NOMO-1 treated with DMSO at 0.1 percent for 48 hours (cell line): ENCODE data around the gene TSHB.

ENCODE experiments used
- DNase-seq: peaks from one replicate; lab custom pipeline; 2025; ENCODE audit not compliant: unreplicated experiment; lab: John Stamatoyannopoulos, UW

The TSHB gene

DNA sequence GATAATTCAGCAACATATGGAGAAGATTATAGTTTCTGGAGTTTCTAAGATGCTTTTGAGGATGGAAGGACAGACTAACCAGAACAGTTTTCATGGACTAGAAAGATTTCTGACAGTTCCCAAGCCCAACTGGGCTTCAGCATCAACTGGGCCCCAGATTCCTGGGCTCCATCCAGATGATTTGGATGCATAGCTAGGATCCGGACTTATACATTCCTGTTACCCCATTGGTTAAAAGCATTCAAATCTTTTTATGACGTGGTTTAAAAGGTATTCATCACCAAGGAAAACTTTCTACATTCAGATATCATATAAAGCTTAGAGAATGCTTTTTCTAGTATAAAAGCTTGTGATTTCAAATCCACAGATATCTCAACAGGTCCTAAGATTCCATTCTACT lies 29.7 kb downstream of the TSHB start:
- DNase-seq: no peak

- DNase-seq: no peak
Observed at GRCh38 chr1:115060501-115060900, 30.9 kb downstream of the TSHB start.

DNA sequence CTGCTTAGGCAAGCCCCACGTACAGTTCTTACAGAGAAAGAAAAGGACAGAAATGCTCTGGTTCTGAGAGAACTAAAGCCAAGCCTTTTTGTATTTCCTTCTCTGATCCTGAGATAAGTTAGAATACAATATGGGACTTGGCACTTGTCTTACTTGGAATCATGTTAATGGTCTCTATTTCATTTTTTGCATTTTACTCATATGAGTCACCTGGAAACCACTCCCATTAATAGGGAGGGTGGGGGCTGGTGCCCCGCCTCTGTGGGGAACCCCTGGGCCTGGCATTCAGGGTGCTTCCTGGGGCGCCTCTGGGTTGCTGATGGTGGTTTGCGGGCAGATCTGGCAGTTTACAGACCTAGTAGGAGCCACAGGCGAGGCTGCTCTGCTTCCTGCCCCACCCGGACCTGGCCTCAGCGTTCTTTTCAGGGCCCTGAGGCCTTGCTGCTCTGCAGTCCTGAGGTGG lies 32.9 kb downstream of the TSHB start:
- DNase-seq: peak; percentile 72

GRCh38 chr1:115063228-115063901 lies 33.7 kb downstream of the TSHB start:
- no peak for DNase-seq

DNA sequence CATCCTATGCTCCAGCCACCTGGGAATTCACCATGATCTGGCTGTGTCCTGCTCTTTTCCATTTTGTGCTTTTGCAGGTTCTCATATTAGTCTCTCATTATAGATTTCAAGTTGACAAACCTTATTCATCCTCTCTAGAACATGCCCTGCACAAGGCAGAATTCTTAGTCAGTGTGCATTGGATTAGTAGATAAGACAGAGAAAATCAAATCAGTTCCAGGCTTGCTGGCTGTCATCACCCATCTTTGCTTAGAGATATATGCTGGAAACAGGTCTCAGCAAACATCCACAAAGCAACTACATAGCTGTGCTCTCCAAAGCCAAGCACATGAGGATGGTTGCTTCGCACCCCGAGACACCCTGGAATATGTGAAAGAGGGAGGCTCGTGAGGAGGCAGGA lies 34.8 kb downstream of the TSHB start:
- DNase-seq: no peak

DNA sequence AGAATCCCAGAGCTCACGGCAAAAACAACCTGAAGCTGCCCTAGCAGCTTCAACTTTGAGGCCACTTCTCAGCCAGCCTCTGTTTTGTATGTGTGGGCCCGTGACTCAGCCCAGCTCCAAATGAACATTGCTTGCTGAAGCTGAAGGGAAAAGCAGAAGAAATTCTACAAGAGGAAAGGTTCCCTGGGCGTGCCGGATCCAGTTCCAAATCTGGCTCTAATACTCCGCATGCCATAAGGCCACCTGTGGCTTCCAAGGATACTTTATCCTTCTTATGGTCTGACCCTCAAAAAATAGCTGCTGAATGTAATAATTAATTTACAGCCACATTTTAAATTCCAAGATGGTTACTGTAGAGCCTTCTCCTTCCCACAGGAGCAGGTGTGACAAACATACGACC lies 35.4 kb downstream of the TSHB start:
- no peak for DNase-seq

DNA sequence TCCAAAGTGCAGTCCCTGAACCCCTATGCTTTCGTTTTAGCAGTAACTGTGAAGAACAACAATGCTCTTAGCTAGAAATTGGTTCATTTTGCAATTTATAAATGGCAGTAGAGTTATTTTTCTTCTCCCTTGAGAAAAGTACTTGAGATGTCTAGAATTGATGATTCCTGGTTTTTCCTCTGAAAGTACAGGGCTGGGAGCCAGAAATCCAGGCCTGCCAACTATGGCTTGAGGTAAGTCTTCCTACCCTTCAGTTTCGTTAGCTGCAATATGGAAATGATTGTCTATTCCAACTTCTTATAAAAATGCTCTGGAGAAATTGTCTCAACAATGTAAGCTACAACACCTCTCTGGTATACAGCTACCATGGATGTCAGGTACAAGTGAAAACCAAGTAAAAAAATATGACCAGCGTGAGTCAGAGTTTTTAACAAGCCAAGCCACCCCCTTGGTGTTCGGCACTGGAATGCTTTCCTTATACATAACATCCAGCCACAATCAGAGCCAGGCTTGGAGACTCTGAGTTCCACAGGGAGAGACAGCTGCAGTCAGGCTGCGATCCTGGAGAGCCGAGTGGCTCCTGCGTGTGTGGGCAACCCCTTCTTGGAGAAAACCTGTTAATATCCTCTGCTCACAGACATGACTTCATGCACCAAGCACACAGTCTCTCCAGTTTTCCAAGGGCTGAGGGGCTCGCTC lies 37.7 kb downstream of the TSHB start:
- no peak for DNase-seq

DNA sequence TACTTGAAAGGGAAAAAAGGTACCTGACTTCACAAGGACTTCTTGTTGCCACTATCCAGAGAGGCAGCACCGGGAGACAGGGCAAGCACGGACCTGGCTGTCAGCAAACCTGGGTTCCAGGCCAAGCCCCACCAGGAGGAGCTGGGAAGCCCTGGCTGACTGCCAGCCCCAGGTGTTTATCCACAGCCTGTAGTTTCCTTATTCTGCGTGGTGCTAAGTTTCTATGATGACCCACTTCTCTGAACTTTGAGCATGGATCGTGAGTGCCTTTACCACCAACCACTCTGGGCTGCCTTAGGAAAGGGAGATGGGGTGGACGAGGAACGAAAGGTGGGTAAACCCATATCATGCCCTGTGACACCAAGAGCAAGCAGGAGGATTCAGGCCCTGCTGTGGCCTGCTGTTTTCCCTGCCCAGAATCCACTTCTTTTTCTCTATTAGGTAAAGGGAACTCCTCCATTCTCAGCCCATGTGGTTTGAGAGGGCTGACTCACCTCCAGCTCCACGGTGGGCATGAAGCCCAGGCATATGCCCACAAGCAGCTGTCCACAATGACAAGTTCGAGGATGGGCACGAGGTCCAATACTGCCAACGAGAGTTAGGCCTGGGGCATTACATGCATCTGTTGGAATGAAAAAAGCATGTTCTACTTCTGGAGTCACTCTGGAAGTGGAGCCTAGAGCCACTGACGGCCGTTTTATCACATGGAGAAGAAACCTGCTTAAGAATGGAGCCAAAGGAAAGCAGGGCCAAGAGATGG lies 39.4 kb downstream of the TSHB start:
- no peak for DNase-seq

DNA sequence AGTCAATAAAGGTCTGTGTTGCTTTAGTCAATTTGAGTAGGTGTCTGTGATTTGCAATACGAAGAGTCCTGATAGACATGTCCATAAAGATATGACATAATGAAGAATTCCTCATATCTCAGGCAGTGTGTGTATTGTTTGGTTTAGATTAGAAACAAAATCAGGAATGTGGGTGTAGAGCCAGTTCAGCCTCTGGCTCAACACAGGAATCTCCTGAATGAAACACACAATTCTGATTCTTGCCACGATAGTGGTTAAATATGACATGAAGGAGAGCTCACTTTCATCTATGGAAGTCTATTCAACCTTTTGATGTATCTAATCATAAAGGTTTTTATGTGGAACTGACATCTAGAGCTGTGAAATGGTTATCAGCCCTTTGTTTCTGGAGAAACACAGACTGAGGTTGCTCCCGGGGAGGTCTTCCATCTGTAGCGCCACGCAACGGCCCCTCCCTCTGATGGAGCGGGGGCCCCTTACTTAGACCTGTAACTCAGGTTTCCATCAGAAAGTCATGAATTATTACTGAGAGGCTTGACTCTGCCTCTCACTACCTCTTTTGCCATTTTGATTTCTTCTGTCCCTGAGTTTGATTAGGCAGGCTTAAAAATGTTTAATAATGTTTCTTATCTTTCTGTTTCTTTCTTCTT lies 40.2 kb downstream of the TSHB start:
- DNase-seq: no peak

DNA sequence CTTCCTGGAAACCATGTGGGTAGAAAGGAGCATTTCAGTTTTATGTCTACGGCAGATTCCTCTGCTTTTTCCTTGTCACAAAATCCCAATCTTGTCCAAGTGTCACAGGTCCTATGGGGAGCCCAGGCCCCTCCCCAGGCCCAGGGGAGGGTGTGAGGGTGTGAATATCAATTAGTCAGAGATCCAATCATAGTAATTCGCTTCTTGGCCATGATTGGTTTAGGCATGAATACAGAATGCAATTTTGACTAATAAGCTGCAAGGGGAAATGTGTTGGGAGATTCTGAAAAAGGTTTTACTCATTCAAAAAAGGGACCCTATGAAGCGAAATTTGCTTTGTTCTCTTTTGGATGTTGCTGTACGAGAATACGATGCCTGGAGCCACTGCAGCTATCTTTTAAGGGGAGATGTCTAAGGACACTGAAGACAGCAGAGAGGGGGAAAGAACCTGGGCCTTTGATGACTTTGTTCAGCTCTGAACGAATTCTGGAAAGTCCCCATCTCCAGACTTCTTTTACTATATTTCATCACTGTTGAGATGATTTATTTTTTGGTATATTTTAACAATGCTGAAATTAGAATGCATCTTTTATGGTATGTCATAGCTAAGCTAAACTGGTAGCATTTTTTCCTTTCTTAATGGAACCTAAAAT lies 41.5 kb downstream of the TSHB start:
- no peak for DNase-seq

- no peak for DNase-seq
Observed at GRCh38 chr1:115073298-115074087, 43.9 kb downstream of the TSHB start.

DNA sequence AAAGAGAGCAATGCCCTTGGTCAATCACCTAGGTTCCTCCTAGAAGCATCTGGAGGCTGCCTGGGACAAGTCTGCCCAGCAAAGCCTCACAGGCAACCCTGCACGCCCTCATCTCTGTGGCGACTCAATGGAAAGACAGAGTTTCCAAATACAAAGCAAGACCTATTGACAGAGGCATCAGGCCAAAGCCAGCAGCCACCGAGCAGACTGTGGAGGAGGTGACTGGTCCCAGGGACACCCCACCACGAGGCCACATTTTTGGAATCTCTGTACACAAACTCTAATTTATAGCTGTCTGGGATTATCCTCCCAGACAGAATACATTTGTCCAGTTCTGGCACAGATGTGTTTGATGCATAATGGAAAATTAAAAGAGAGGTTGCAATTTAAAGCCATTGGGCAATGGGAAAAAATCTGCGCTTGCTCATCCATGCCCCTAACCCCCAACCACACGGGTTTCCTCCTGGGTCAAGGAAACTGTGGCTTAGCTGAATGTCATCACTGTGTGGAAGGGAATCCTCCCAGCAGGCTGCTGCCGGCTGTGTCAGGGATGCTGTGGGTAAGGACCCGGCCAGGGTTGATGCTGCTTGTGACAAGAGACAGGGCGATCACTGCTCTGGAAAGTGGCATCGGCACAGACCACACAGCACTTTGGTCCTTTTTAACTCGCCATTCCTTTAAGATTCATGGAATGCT lies 45.4 kb downstream of the TSHB start:
- DNase-seq: no peak

DNA sequence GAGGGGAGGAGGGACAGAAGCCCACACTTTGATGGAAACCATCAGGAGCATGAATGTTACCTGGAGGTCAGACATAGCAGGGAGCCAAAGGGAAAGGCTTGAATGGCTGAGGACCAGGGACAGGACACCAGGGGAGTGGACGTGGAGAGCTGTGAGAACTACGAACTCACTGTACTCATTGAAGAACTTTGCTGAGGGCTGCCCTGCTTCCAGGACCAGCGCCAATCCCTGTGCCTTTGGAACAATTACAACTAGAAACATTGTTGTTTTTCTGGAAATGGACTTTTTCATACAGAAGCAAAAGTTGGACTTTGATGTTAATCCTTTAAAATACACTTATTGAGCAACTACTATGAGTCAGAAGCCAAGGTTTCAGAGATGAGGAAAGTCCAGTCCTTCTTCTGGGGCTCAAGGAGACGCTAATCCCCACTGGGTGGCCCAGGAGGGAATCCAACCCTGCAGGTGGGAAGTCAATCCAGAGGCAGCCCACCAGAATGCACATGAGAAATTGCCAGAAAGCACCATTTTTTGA lies 46.8 kb downstream of the TSHB start:
- no peak for DNase-seq

DNA sequence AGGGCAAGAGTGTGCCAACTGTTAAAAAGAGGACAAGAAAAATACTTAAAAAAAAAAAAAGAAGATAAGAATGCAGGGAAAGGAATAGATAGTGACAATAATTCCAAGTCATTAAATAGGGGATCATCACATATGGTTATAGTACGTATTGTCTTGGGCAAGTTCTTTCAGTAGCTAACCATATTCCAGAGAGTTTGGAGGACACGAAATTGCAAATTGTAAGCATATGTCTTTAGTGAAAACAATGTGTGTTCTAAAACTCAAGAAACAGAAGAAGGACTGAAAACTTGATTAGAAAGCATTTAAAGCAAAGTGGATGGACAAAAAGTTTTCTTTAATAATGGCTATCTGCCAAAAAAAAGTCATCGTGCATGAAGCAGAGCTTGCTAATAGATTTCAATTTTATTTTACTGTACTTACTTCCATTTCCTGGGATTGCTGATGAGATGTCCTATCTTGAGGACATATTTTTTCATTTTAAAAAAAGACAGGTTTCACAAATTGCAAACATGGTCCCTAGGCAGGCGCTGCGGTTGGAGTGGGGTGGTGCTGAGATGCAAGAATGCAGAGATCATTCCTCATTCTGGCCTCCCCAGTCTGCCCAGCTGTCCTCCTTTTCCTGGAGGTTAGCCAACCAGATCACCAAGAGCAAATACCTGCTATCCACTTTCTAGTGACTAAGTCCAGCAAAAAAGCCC lies 47.8 kb downstream of the TSHB start:
- no peak for DNase-seq

DNA sequence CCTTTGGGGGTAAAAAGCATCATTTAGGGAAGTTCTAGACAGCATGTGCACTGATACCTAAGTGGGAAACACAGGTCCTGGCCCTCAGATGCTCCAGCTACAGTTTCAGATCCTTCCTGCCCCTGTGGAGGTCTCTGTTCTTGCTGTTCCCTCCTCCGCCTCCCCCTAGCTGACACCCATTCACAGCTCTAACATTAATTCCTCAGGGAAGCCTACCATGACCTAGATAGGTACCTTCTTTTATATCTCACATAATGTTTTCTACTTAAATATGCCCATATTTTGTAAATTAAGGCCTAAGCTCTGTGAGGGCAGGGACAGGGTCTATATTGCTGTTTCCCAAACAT lies 48.3 kb downstream of the TSHB start:
- no peak for DNase-seq

- no peak for DNase-seq
Observed at GRCh38 chr1:115078708-115079107, 49.1 kb downstream of the TSHB start.

- DNase-seq: no peak
Observed at GRCh38 chr1:115082949-115083348, 53.3 kb downstream of the TSHB start.
